Prostate gland (tissue), 2 donors: ENCODE results near the gene NXN. TPM values are rescaled to one million over a fixed set of nuclear protein-coding genes. Genes with fewer than 3 reads are reported as not detected.

ENCODE experiments used
- DNase-seq: peaks from one replicate; pipeline ENCODE4 v3.0.0-alpha.2; 2019; ENCODE audit warnings: low spot score
- H3K27ac ChIP-seq, 2 donors: fragments of 200-600 bp; sonication (generic); 2 replicates each; pipeline ENCODE4 v1.5.1; 2017 to 2019
- H3K27me3 ChIP-seq: fragments of 200-600 bp; sonication (generic); replicated peaks from 2 replicates; pipeline ENCODE4 v1.5.1; 2019; ENCODE audit not compliant: insufficient read depth
- H3K36me3 ChIP-seq, 2 donors: fragments of 200-600 bp; sonication (generic); 1 replicate in 1 of 2; 2 replicates in 1 of 2; pipeline versions ENCODE4 v1.5.1 to v1.8.1; 2017 to 2019
- H3K4me1 ChIP-seq: fragments of 200-600 bp; sonication (generic); replicated peaks from 2 replicates; pipeline ENCODE4 v1.5.1; 2019
- H3K4me3 ChIP-seq, 2 donors: fragments of 200-600 bp; sonication (generic); 2 replicates each; pipeline ENCODE4 v1.5.1; 2017 to 2019
- H3K9me3 ChIP-seq: fragments of 200-600 bp; sonication (generic); 2 replicates; pipeline ENCODE4 v1.5.1; 2017
- CTCF ChIP-seq, 4 experiments: fragments of 200-600 bp in 2 of 4; fragments of 450-650 bp in 2 of 4; sonication (generic) in 2 of 4; IDR thresholded peaks; 1 replicate in 3 of 4; 2 replicates in 1 of 4; pipeline ENCODE4 v1.5.1; 2016 to 2019; ENCODE audit warnings: antibody characterized with exemption in 4 of 4, mild to moderate bottlenecking in 2 of 4, moderate library complexity in 2 of 4
- POLR2A ChIP-seq: fragments of 450-650 bp; IDR thresholded peaks from one replicate; pipeline ENCODE4 v1.6.1; 2016; ENCODE audit warnings: antibody characterized with exemption, mild to moderate bottlenecking
- POLR2AphosphoS5 ChIP-seq: sonication (generic); formaldehyde crosslinking; IDR thresholded peaks from one replicate; pipeline ENCODE4 v1.6.1; 2017; ENCODE audit warnings: antibody characterized with exemption
- WGBS: methylation state at CpG from one replicate; pipeline ENCODE4 v1.1.5; 2018; 5-methylcytosine and 5-hydroxymethylcytosine counted together
- intact Hi-C: fragments of 100-400 bp; cut with DNase I; formaldehyde crosslinking; loops from one replicate; pipeline ENCODE4 v1.14.2; 2022
- total RNA-seq, 2 donors: library from RNA; depleted of rRNA; stranded (reverse); fragments of >200 nt; gene quantifications; one replicate each; pipeline ENCODE4 v1.1.0, GENCODE V29; 2016

The NXN gene
- total RNA-seq, 2 donors from 2014 or later, result 56.2 to 56.7 TPM

DNA sequence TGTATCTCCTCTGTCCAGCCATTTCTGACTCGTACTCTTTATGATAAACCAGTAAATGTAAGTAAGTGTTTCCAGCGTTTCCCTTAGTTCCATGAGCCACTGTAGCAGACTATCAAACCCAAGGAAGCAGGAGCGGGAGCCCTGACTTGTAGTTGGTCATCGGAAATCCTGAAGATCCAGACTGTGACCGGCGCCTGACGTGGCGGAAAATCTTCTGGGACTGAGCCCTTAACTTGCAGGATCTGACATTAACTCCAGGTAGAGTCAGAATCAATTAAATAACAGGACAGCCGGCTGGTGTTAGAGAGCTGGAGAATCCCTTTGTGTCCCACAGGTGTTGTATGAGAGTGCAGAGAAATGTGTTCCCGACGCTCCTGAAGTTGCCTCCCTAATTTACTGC, 201.5 kb downstream of the NXN start:
- 90% methylated on average over 11 of the region's 11 CpGs for WGBS
- Histone ChIP-seq H3K4me1 (peaks cover 3% of the 10 kb centered on the region), H3K4me3 (no peak overlapping the region), H3K36me3 (peaks cover 0 to 6% of the 10 kb centered on the region in 2 donors), H3K9me3 (no peaks in the 10 kb centered on the region), H3K27ac (no peak overlapping the region), H3K27me3 (no peaks in the 10 kb centered on the region)
- intact Hi-C loops, result no loop called here
- no peak for TF ChIP-seq POLR2AphosphoS5
- no peak for TF ChIP-seq POLR2A
- TF ChIP-seq CTCF (IDR thresholded peaks at IDR 0.05), result no peak
- DNase-seq, result no peak

GRCh38 chr17:774313-774584, 205.3 kb downstream of the NXN start:
- Histone ChIP-seq H3K4me1 (no peaks in the 10 kb centered on the region), H3K27me3 (no peaks in the 10 kb centered on the region), H3K27ac (no peak overlapping the region), H3K36me3 (peaks cover 6 to 7% of the 10 kb centered on the region in 2 donors), H3K4me3 (no peak overlapping the region), H3K9me3 (no peaks in the 10 kb centered on the region)
- intact Hi-C loops, result no loop called here
- TF ChIP-seq CTCF (IDR thresholded peaks at IDR 0.05) (no peak), POLR2A (no peak), POLR2AphosphoS5 (no peak)
- DNase-seq, result no peak
- WGBS, result 90% methylated on average over 5 of the region's 5 CpGs

DNA sequence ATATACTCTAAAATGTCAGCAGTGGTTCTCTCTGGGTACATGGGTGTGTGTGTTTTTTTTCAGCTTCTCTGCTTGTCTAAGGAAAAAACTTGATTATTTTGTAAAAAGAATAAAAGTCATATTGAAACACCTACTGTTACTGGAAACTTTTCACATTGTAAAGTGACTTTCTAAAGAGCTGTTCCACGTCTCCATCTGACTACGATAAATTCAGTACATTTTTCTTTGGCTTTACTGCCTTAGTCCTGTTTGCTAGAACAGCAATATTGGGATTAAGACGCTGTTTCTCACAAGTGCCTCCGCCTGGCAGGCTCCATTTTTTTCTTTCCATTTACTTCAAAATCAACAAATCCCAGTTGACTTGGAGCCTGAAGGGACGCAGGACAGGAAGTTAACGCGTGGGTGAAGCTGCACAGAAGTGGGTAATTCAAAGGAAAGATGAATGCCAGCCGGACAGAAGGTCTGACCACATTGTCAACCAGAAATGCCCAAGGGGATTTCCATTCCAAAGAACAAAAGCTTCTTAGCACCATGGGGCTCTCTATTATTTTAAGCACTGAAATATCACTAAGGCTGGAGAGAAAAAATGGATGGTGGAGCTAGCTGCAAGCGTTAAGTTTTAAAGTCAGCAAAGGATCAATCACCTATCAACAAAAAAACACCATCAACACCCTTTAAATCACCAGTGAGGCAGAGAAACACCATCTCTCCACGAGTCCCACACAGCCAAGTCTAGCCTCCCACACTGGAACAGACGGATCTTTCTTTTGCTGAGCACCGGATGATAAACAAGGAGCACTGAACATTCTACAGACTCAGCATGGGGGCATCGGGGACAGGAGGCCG, 205.9 kb downstream of the NXN start:
- peaks cover 6 to 7% of the 10 kb centered on the region in 2 donors for H3K36me3 ChIP-seq
- intact Hi-C loops, result no loop called here

GRCh38 chr17:773016-773415, 206.6 kb downstream of the NXN start:
- TF ChIP-seq POLR2A, result no peak
- no peak for TF ChIP-seq CTCF (IDR thresholded peaks at IDR 0.05)
- TF ChIP-seq POLR2AphosphoS5, result no peak
- Histone ChIP-seq H3K9me3 (no peaks in the 10 kb centered on the region), H3K4me1 (no peaks in the 10 kb centered on the region), H3K4me3 (no peak overlapping the region), H3K27me3 (no peaks in the 10 kb centered on the region), H3K36me3 (peaks cover 6 to 7% of the 10 kb centered on the region in 2 donors), H3K27ac (no peak overlapping the region)
- WGBS, result 75% methylated on average over 5 of the region's 5 CpGs
- intact Hi-C loops, result no loop called here
- DNase-seq, result no peak

More for the DNA sequence above, 205.9 kb downstream of the NXN start:
- no peak for DNase-seq
- 73% methylated on average over 14 of the region's 14 CpGs for WGBS
- Histone ChIP-seq H3K4me3 (no peak overlapping the region), H3K4me1 (no peaks in the 10 kb centered on the region), H3K27ac (no peak overlapping the region), H3K9me3 (no peaks in the 10 kb centered on the region), H3K27me3 (no peaks in the 10 kb centered on the region)
- no peak for TF ChIP-seq POLR2AphosphoS5
- no peak for TF ChIP-seq POLR2A
- no peak for TF ChIP-seq CTCF (IDR thresholded peaks at IDR 0.05)

DNA sequence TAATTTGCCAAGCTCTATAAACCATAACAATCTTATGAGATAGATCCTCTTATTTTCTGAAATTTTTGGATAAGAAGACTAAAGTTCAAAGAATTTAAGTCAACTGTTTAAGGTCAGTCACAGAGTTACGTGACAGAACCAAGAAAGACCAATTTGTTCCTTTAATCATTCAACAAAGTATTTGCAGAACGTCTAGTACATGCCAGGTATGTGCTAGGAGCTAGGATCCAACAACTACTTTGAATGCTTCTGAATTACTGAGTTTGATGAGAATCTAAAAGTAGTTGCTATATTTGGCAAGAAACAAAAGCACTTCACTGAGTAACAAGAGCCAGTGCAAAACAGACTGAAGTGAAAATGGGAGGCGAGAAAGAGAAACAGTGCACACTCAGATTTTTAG, 212.5 kb downstream of the NXN start:
- intact Hi-C loops, result no loop called here
- no peaks in the 10 kb centered on the region for H3K27me3 ChIP-seq
- H3K4me1 ChIP-seq, result no peaks in the 10 kb centered on the region
- peak overlapping the region in 1 of 2 donors; percentile 20 for H3K27ac ChIP-seq
- peaks cover 0 to 7% of the 10 kb centered on the region in 2 donors for H3K36me3 ChIP-seq
- H3K4me3 ChIP-seq, result no peak overlapping the region
- peak; percentile 64 for TF ChIP-seq POLR2AphosphoS5
- TF ChIP-seq CTCF (IDR thresholded peaks at IDR 0.05), result no peak
- TF ChIP-seq POLR2A, result no peak
- DNase-seq, result no peak
- no peaks in the 10 kb centered on the region for H3K9me3 ChIP-seq
- whole genome bisulfite sequencing, result 36% methylated on average over 3 of the region's 3 CpGs
